Ovary (tissue), 3 donors: ENCODE measurements around the gene ATP5F1A.

Experiments
- CTCF ChIP-seq, 3 donors: fragments of 450-650 bp in 2 of 3; fragments of 200-600 bp in 1 of 3; IDR thresholded peaks; one replicate each; pipeline versions ENCODE4 v1.5.1 to v1.8.0; 2016 to 2022; ENCODE audit warnings: antibody characterized with exemption in 3 of 3, mild to moderate bottlenecking in 1 of 3
- EP300 ChIP-seq: sonication (generic); formaldehyde crosslinking; IDR thresholded peaks from one replicate; pipeline ENCODE4 v1.6.1; 2017; ENCODE audit warnings: antibody characterized with exemption
- POLR2A ChIP-seq: fragments of 450-650 bp; IDR thresholded peaks from one replicate; pipeline ENCODE4 v1.6.1; 2017; ENCODE audit warnings: antibody characterized with exemption, mild to moderate bottlenecking, moderate library complexity
- donor health status: DM: no; HTN: no; CAD: no.

DNA sequence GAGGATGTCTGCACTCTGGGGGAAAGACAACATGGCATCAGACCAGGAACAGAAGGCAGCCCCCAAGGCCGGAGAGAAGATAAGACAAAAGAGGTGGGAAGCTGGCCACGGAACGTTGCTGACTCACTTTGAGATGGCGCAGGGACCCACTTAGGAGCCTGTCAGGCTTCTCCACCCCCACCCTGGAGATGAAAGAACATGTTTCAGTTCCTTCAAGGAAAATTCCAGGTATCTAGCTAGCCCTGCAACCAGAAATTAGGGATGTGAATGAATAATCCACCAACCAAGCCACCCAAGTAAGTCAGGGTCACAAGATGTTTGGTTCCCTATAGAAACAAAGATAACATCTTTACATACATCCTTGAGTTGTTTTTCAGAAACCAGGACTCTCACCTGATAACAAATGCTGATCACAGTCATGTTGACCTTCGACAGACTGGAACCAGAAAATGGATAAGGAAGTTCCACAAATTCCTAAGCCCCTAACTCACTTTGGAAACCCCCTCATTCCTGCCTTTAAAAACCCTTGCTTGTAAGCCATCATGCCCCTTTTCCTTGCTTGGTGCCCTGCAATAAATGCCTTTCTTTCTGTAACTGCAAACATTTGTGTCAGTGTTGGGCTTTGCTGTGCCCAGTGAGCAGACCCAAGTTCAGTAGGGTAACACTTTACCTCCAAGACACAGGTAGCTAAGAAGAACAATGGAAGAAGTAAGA lies 57.9 kb downstream of the ATP5F1A start:
- no peak for TF ChIP-seq CTCF (IDR thresholded peaks at IDR 0.05)
- no peak for TF ChIP-seq POLR2A
- no peak for TF ChIP-seq EP300
